D721Med (cell line): ENCODE data around the gene NLGN1.

ENCODE experiments used
- DNase-seq: peaks from one replicate; pipeline ENCODE4 v3.0.0; 2011; ENCODE audit warnings: low spot score; ENCODE audit not compliant: insufficient read length
- FAIRE-seq: peaks from 2 replicates; lab custom pipeline; 2011; peaks lifted over from hg19 to GRCh38; lab: Jason Lieb, UNC
- TF ChIP-seq, protein P1 (sequence below): IDR thresholded peaks from 2 replicates; pipeline ENCODE4 v1.5.1; 2012; ENCODE audit warnings: mild to moderate bottlenecking, control low read depth; ENCODE audit not compliant: insufficient read depth; ENCODE audit errors: missing control alignments

The NLGN1 gene

DNA sequence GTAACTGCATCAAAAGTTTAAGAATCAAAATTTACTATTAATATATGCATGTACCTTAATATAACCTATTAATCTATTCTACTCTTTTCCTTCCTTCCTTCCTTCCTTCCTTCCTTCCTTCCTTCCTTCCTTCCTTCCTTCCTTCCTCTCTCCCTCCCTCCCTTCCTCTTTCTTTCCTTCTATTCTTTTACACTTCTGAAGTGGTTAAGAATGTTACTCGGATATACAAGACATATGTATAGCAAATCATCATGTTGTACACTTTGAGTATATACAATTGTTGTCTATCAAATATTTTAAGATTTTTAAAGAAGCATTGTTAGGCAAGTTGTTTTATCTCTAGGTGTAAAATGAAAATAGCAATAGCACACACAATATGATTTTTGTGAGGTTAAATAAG, 748.5 kb downstream of the NLGN1 start:
- FAIRE-seq (no peak), DNase-seq (no peak)
- TF ChIP-seq, protein P1, sequence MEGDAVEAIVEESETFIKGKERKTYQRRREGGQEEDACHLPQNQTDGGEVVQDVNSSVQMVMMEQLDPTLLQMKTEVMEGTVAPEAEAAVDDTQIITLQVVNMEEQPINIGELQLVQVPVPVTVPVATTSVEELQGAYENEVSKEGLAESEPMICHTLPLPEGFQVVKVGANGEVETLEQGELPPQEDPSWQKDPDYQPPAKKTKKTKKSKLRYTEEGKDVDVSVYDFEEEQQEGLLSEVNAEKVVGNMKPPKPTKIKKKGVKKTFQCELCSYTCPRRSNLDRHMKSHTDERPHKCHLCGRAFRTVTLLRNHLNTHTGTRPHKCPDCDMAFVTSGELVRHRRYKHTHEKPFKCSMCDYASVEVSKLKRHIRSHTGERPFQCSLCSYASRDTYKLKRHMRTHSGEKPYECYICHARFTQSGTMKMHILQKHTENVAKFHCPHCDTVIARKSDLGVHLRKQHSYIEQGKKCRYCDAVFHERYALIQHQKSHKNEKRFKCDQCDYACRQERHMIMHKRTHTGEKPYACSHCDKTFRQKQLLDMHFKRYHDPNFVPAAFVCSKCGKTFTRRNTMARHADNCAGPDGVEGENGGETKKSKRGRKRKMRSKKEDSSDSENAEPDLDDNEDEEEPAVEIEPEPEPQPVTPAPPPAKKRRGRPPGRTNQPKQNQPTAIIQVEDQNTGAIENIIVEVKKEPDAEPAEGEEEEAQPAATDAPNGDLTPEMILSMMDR, result no peak

DNA sequence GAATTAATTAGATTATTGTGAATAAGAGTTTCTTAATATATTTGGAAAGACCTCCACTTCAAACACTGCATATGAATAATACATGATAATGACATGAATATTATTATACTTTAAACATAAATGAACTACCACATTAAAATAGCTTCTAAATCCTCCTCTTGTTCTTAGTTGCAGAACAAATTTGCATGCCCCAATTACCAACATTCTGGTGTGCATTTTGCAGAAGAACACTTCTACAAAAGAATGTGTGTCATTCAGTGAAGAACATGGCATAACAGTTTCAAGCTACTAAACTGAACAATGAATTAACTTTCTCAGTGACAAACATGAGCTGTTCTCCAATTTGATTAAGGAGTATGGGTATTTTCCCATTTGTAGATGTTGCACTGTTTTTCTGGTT, 750.3 kb downstream of the NLGN1 start:
- no peak for FAIRE-seq
- TF ChIP-seq, protein P1, result no peak
- DNase-seq, result no peak

DNA sequence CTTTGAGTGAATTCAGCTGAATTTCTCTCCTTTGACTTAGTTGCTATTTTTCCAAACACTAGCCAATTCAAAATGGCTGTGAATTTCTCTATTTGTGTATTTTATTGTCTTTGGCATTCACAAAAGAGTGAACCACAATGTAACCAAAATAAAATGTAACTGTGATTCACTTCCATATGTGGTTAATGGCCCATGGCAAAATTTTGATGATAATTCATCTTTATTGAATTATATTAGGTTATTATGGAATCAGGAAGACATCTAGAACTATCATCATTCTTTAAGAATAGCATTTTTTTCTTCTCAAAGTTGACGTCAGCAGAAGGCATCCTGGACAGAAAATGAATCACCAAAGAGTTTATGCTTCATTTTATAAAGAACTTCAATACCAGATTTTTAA, 756.3 kb downstream of the NLGN1 start:
- FAIRE-seq (no peak), DNase-seq (no peak)
- TF ChIP-seq, protein P1, result no peak

DNA sequence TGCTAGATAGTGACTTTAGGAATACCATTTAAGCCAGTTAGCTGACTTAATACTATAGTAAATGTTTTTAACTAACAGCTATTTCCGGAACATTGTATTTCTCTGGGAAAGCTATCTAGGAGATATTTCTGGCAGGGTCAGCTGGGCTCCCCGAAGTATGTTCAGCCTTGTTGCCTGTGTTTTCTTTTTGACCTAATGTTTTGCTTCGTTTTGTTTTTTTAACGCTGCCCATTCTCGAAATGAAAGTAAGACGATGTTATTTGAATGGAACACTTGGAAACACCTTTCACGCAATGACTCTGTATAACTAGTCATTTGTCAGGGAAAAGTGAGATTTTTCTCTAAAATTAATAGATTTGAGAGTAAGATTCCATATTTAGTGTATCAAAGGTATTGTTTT, 758.7 kb downstream of the NLGN1 start:
- TF ChIP-seq, protein P1, result no peak
- DNase-seq, result no peak
- FAIRE-seq, result no peak

DNA sequence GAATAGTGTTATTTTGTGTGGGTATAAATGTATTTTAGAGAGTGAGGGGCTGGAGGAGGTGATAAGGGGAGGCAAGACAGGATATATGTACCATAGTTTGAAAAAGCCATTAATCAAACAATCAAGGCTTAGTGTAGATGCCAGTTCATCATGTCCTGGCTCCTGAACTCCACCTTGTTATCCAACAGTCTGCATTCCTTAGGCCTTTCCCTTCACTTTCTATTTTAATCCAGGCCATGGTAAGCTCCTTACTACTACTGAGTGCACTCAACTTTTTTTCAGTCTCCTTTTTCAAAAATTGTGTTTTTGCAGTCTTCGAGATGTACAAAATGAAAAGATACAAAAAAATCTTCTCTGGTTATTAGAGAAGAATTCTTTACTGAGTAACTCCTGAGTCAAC, 761.1 kb downstream of the NLGN1 start:
- DNase-seq (no peak), FAIRE-seq (no peak)
- TF ChIP-seq, protein P1, result no peak

DNA sequence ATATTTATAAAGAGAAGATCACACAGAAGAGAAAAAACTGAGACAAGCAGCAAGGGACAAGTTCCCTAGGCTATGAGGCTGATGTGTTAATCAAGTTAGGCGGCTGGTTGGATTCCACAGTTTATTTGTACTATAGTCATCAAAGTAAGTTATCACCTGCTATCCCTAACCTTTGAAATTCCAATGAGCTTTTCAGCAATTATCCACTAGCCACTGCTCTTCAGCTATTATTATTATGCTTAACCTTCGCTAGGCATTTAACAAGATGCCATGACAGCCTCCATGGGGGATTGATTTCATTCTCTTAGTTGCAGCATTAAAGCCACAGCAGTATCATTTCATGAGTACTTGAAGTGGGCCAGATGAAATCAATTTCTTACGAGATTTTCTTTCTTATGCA, 762.1 kb downstream of the NLGN1 start:
- FAIRE-seq, result no peak
- DNase-seq, result no peak
- TF ChIP-seq, protein P1, result no peak

DNA sequence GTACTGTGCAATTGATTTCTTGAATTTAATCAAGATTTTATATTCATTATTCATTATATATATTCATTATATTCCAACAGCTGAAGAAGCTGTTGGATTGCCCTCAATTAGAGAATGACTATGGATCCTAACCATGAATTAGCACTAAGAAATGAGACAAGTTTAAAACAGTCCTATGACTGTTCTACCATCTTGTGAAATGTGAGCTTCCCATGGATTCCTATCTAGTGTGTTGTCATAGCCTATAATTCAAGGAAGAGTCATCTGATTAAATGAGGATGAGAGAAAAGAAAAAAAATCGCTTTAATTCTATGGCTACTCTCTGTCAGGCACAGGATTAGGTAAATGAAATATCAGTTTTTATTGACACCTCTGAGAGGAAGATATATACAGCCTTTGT, 765.0 kb downstream of the NLGN1 start:
- DNase-seq (no peak), FAIRE-seq (no peak)
- TF ChIP-seq, protein P1, result no peak
